ENCODE results near the gene LRRC17. TPM values are rescaled to one million over a fixed set of nuclear protein-coding genes. Genes with fewer than 3 reads are reported as not detected.
A peak's percentile ranks its signal among the peaks of the same experiment; 100 is the strongest.

LRRC17 gene
- total RNA-seq, 1 experiment from 2014 or later: 0.39 TPM

GRCh38 chr7:102874166-102874829, 38.5 kb upstream of the LRRC17 start:
- H3K4me3 ChIP-seq (ENCODE audit: low read depth in 2 of 2, low read length in 2 of 2): no peak overlapping the region
- ChIA-PET POLR2A (no interaction called here), CTCF (no interaction called here)
- peaks cover 11% of the 10 kb centered on the region for H3K4me1 ChIP-seq (ENCODE audit: control insufficient read depth, insufficient read depth, low read length)
- H3K27me3 ChIP-seq (ENCODE audit: control insufficient read depth, insufficient read depth, low read length): no peaks in the 10 kb centered on the region
- no peak for TF ChIP-seq REST (IDR thresholded peaks at IDR 0.05; ENCODE audit: insufficient read depth in 1 of 2, low read depth in 2 of 2, low read length in 1 of 2)
- no peak for TF ChIP-seq CTCF (IDR thresholded peaks at IDR 0.05)
- TF ChIP-seq TCF7L2 (IDR thresholded peaks at IDR 0.05; ENCODE audit: low read depth, low read length): no peak
- no peak for TF ChIP-seq POLR2AphosphoS5 (IDR thresholded peaks at IDR 0.05; ENCODE audit: low read depth, low read length)
- TF ChIP-seq SIN3A (IDR thresholded peaks at IDR 0.05; ENCODE audit: borderline replicate concordance, insufficient read depth, low read depth, low read length): no peak
- no peaks in the 10 kb centered on the region; the same call in 1 of the 2 replicates for H3K9me3 ChIP-seq (ENCODE audit: control insufficient read depth, insufficient read depth, low read depth, low read length)
- DNase-seq (ENCODE audit: low read depth, low spot score) (peak; percentile 71), ATAC-seq (no peak)
- peak overlapping the region; percentile 75; the same call in 1 of the 2 replicates for H3K27ac ChIP-seq (ENCODE audit: low read length)
- H3K36me3 ChIP-seq (ENCODE audit: control insufficient read depth, insufficient read depth, low read length): no peaks in the 10 kb centered on the region
- no TSS peak for BruUV-seq (replicated peaks)
- in situ Hi-C loops (cut with HindIII; ENCODE audit: low pct_unique_long_range_greater_than_20kb, low sequenced_read_pairs): no loop called here
- intact Hi-C loops (cut with micrococcal nuclease; ENCODE audit: unreplicated experiment): no loop called here

- Histone ChIP-seq H3K27ac (ENCODE audit: low read length) (peak overlapping the region; percentile 26; the same call in 1 of the 2 replicates), H3K4me1 (ENCODE audit: control insufficient read depth, insufficient read depth, low read length) (peaks cover 11% of the 10 kb centered on the region), H3K9me3 (ENCODE audit: control insufficient read depth, insufficient read depth, low read depth, low read length) (no peaks in the 10 kb centered on the region; the same call in 1 of the 2 replicates), H3K36me3 (ENCODE audit: control insufficient read depth, insufficient read depth, low read length) (no peaks in the 10 kb centered on the region), H3K4me3 (ENCODE audit: low read depth in 2 of 2, low read length in 2 of 2) (no peak overlapping the region), H3K27me3 (ENCODE audit: control insufficient read depth, insufficient read depth, low read length) (no peaks in the 10 kb centered on the region)
- BruUV-seq (replicated peaks): no TSS peak
- ChIA-PET CTCF (no interaction called here), POLR2A (no interaction called here)
- ATAC-seq (no peak), DNase-seq (ENCODE audit: low read depth, low spot score) (no peak)
- intact Hi-C loops (cut with micrococcal nuclease; ENCODE audit: unreplicated experiment) (no loop called here), in situ Hi-C loops (cut with HindIII; ENCODE audit: low pct_unique_long_range_greater_than_20kb, low sequenced_read_pairs) (no loop called here)
- TF ChIP-seq SIN3A (IDR thresholded peaks at IDR 0.05; ENCODE audit: borderline replicate concordance, insufficient read depth, low read depth, low read length): no peak
- TF ChIP-seq TCF7L2 (IDR thresholded peaks at IDR 0.05; ENCODE audit: low read depth, low read length): no peak
- TF ChIP-seq CTCF (IDR thresholded peaks at IDR 0.05): no peak
- no peak for TF ChIP-seq POLR2AphosphoS5 (IDR thresholded peaks at IDR 0.05; ENCODE audit: low read depth, low read length)
- TF ChIP-seq REST (IDR thresholded peaks at IDR 0.05; ENCODE audit: insufficient read depth in 1 of 2, low read depth in 2 of 2, low read length in 1 of 2): no peak
Observed at GRCh38 chr7:102874966-102875365, 37.8 kb upstream of the LRRC17 start.

Data from Panc1 (cell line).